Gastrocnemius medialis (tissue), 4 donors: ENCODE data around the gene AKR7A3.

Source experiments
- CTCF ChIP-seq, 5 experiments: fragments of 450-650 bp in 3 of 5; fragments of 200-600 bp in 2 of 5; sonication (generic) in 2 of 5; IDR thresholded peaks in 4 of 5; conservative IDR thresholded peaks in 1 of 5; 1 replicate in 4 of 5; 2 replicates in 1 of 5; pipeline ENCODE4 v1.5.1; 2016 to 2019; ENCODE audit warnings: antibody characterized with exemption in 5 of 5, mild to moderate bottlenecking in 3 of 5, moderate library complexity in 3 of 5
- POLR2A ChIP-seq, 2 donors: fragments of 450-650 bp; IDR thresholded peaks; one replicate each; pipeline ENCODE4 v1.6.1; 2017; ENCODE audit warnings: antibody characterized with exemption in 2 of 2, mild to moderate bottlenecking in 2 of 2, moderate library complexity in 2 of 2

GRCh38 chr1:19239876-19240275, 48.7 kb downstream of the AKR7A3 start:
- TF ChIP-seq POLR2A (IDR thresholded peaks at IDR 0.05) (no peak), CTCF (IDR thresholded peaks at IDR 0.05 in 4 of 5, conservative IDR thresholded peaks at IDR 0.05 in 1 of 5) (no peak)
